ENCODE measurements around the gene CRYBB3.
"Not testable (repeated sequence)": the region's sequence is repeated elsewhere in the genome, so short reads cannot be mapped to it uniquely, and the experiment has no call there.

DNA sequence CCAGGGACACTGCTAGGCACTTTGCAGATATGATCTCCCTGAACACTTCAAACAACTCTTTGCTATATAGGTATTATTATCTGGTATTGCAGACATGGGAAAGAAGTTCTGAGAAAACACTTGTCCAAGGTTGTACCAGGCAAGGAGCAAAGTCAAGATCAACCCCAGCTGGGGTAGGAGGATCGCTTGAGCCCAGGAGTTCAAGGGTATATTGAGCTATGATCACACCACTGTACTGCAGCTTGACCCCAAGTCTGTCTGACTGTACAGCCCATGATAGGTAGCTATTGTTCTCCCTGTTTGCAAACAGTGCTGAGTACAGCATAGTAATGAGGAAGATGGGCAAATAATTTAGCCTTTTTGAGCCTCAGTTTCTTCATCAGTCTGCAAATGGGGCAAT lies 55.5 kb downstream of the CRYBB3 start:
- not testable (repeated sequence) for TF ChIP-seq EZH2 (IDR thresholded peaks at IDR 0.05); POLR2AphosphoS5 (IDR thresholded peaks at IDR 0.05; ENCODE audit: borderline replicate concordance, low read depth, low read length)
